CD8-positive, alpha-beta memory T cell (primary cell): ENCODE measurements around the gene NXPH3. TPM values are rescaled to one million over a fixed set of nuclear protein-coding genes. Genes with fewer than 3 reads are reported as not detected.
"Not testable (repeated sequence)": the region's sequence is repeated elsewhere in the genome, so short reads cannot be mapped to it uniquely, and the experiment has no call there.

Experiments used
- CTCF ChIA-PET: fragments of 350-600 bp; sonication (Branson Sonifier 250); formaldehyde crosslinking; loops from one replicate; lab custom pipeline; 2021; ENCODE audit warnings: antibody characterized with exemption; lab: Charles Lee
- POLR2A ChIA-PET: fragments of 350-600 bp; sonication (Branson Sonifier 250); formaldehyde crosslinking; loops from one replicate; lab custom pipeline; 2021; ENCODE audit warnings: antibody characterized with exemption; lab: Charles Lee
- DNase-seq, 5 donors: peaks; one replicate each; pipeline versions ENCODE4 v3.0.0 to v3.0.0-alpha.2; 2020 to 2022; ENCODE audit warnings: mixed read lengths in 1 of 5
- H3K27ac ChIP-seq: one replicate; pipeline ENCODE4 v1.7.0; 2013; ENCODE audit warnings: low read depth, mild to moderate bottlenecking, low read length, moderate library complexity
- H3K27me3 ChIP-seq: 2 replicates; pipeline ENCODE4 v1.7.0; 2013; ENCODE audit warnings: low read length, mild to moderate bottlenecking; ENCODE audit not compliant: insufficient read depth, poor library complexity, severe bottlenecking
- H3K36me3 ChIP-seq: 2 replicates; pipeline ENCODE4 v1.7.0; 2013; ENCODE audit warnings: mild to moderate bottlenecking, low read length, moderate library complexity; ENCODE audit not compliant: insufficient read depth
- H3K4me1 ChIP-seq: 2 replicates; pipeline ENCODE4 v1.7.0; 2013; ENCODE audit warnings: mild to moderate bottlenecking, low read length, moderate library complexity; ENCODE audit not compliant: insufficient read depth
- H3K4me3 ChIP-seq: 2 replicates; pipeline ENCODE4 v1.7.0; 2013; ENCODE audit warnings: mild to moderate bottlenecking, low read length
- H3K9me3 ChIP-seq: 2 replicates; pipeline ENCODE4 v1.7.0; 2013; ENCODE audit warnings: mild to moderate bottlenecking, low read length
- H3K27ac Mint-ChIP-seq, 8 donors: one replicate each; pipeline ENCODE4 v1.8.0; 2020 to 2021; ENCODE audit warnings: mixed read lengths in 8 of 8, mild to moderate bottlenecking in 6 of 8, inconsistent platforms in 3 of 8, moderate library complexity in 3 of 8
- H3K27me3 Mint-ChIP-seq, 2 donors: one replicate each; pipeline ENCODE4 v1.8.0; 2020 to 2021; ENCODE audit warnings: mixed read lengths in 2 of 2, mild to moderate bottlenecking in 1 of 2, moderate library complexity in 1 of 2
- H3K36me3 Mint-ChIP-seq, 3 donors: one replicate each; pipeline ENCODE4 v1.8.0; 2020 to 2021; ENCODE audit warnings: mixed read lengths in 3 of 3, inconsistent platforms in 1 of 3, mild to moderate bottlenecking in 1 of 3
- H3K4me1 Mint-ChIP-seq, 3 donors: one replicate each; pipeline ENCODE4 v1.8.0; 2020 to 2021; ENCODE audit warnings: mixed read lengths in 3 of 3, inconsistent platforms in 1 of 3, mild to moderate bottlenecking in 1 of 3
- H3K4me3 Mint-ChIP-seq, 7 donors: one replicate each; pipeline ENCODE4 v1.8.0; 2020 to 2021; ENCODE audit warnings: mixed read lengths in 7 of 7, mild to moderate bottlenecking in 6 of 7, moderate library complexity in 4 of 7, inconsistent platforms in 2 of 7
- H3K9me3 Mint-ChIP-seq, 5 donors: one replicate each; pipeline ENCODE4 v1.8.0; 2020 to 2022; ENCODE audit warnings: mixed read lengths in 5 of 5, mild to moderate bottlenecking in 3 of 5, moderate library complexity in 2 of 5, inconsistent platforms in 1 of 5
- polyA plus RNA-seq: library from polyadenylated mRNA; unstranded; fragments of 300-500 nt; fragmentation: Illumina TruSeq; gene quantifications from one replicate; pipeline ENCODE4 v1.2.3, GENCODE V29; 2021
- total RNA-seq, 2 experiments: library from RNA; stranded (reverse); gene quantifications; one replicate each; pipeline ENCODE4 v1.2.3, GENCODE V29; 2021

Gene NXPH3
- total and polyA plus RNA-seq, 3 experiments from 2014 or later, result 0.31 to 0.44 TPM; not detected in 1

DNA sequence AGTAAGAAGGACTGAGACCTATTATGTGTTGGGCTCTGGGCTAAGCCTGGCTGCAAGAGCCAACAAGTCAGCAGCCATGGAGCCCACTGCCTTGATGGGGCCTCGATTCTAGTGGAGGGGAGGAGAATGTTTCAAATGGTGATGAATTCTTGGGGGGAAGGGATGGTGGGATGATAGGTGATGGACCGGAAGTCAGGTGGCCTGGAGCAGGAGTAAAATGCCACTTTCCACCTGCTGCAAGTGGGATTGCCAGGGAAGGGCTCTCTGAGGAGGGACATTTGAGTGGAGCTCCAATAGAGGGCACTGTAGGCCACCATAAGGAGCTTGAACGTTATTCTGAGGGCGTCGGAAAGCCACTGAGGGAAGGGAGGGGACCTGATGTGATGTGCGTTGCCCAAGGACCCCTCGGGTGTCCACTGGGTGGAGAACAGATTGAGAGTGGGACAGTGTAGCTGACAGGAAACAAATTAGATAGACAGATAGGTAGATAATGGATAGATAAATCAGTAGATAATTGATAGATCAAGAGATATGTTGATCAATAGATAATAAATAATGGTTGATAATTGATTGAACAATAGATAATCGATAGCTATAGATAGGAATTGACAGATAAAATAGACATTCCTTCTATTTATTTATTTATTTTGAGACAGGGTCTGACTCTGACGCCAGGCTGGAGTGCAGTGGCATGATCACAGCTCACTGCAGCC is 18.2 kb upstream of the NXPH3 start:
- Mint-ChIP-seq H3K27ac (peak overlapping the region in 1 of 8 donors; percentile 1), H3K4me1 (peaks cover 5 to 10% (median 10%) of the 10 kb centered on the region in 3 donors), H3K4me3 (no peak overlapping the region), H3K36me3 (no peaks in the 10 kb centered on the region), H3K27me3 (peaks cover 1 to 9% of the 10 kb centered on the region in 2 donors), H3K9me3 (no peaks in the 10 kb centered on the region)
- H3K36me3 ChIP-seq, result no peaks in the 10 kb centered on the region
- ChIA-PET CTCF (interaction anchor here (0.7 to 4.3 kb wide), 19 partner anchors 8 to 440 kb away, joined by 3 to 85 read pairs (median 6); partner anchors contain the start of genes DLX3 and NGFR), POLR2A (no interaction called here)
- H3K4me3 ChIP-seq, result no peak overlapping the region
- peak in 1 of 5 donors; percentile 20 for DNase-seq
- H3K27me3 ChIP-seq, result no peaks in the 10 kb centered on the region
- H3K4me1 ChIP-seq, result peaks cover 14% of the 10 kb centered on the region
- no peaks in the 10 kb centered on the region for H3K9me3 ChIP-seq
- H3K27ac ChIP-seq, result no peak overlapping the region

DNA sequence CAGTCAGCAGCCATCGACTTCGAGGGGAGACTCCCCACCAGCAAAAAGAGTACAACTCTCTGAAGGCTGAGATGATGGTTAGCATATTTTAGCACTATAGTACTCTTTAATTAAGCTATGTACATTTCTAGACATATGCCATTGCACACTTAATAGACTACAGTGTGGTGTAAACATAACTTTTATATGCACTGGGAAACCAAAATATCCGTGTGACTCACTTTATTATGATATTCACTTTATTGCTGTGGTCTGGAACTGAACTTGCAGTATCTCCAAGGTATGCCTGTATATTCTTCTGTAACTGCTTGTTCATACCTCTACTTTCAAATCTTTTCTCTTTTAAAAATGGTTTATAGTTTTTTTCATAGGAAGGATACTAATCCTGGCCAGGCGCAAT is 11.0 kb upstream of the NXPH3 start:
- Mint-ChIP-seq H3K27me3 (peaks cover 13% of the 10 kb centered on the region in 2 donors), H3K36me3 (no peaks in the 10 kb centered on the region), H3K4me1 (peaks cover 10 to 17% (median 11%) of the 10 kb centered on the region in 3 donors), H3K9me3 (no peaks in the 10 kb centered on the region), H3K27ac (no peak overlapping the region), H3K4me3 (no peak overlapping the region)
- CTCF ChIA-PET, result interaction anchor here (1.7 to 7.1 kb wide), 3 partner anchors 9 to 433 kb away, joined by 6 to 49 read pairs (median 13); no protein-coding TSS in a partner anchor
- Histone ChIP-seq H3K36me3 (no peaks in the 10 kb centered on the region), H3K9me3 (no peaks in the 10 kb centered on the region), H3K27me3 (no peaks in the 10 kb centered on the region), H3K27ac (no peak overlapping the region), H3K4me3 (no peak overlapping the region), H3K4me1 (peaks cover 7% of the 10 kb centered on the region)
- POLR2A ChIA-PET, result interaction anchor here (0.6 kb wide), 1 partner anchor 20 kb away, joined by 6 read pairs; no protein-coding TSS in a partner anchor
- no peak for DNase-seq

DNA sequence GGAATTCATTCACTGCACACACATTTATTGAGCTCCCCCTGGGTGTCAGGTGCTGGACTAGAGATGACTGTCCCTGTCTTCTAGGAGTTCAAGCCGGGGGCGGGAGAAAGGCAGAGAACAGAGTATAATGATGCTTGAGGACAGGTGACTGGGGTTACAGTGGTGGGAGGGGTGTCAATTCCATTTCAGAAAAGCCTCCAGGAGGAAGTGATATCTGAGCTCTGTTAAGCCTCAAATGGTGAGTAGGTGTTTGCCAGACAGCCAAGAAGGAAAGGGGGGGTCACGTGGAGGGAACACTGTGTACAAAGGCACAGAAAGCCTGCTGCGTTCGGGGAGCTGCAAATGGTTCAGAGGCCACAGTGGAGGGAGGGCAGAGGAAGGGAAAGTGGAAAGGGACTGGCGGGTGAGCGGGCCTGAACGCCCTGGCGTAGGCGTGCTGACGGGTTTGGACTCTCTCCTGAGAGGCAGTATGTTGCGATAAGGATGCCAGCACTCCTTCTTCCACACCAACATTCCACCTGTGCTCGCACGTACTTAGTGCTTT is 9.7 kb upstream of the NXPH3 start:
- no peak overlapping the region for H3K4me3 Mint-ChIP-seq
- no peaks in the 10 kb centered on the region for H3K9me3 Mint-ChIP-seq
- ChIA-PET POLR2A (no interaction called here), CTCF (interaction anchor here (0.9 to 7.1 kb wide), 5 partner anchors 8 to 432 kb away, joined by 3 to 49 read pairs (median 6); no protein-coding TSS in a partner anchor)
- H3K27me3 ChIP-seq, result no peaks in the 10 kb centered on the region
- no peaks in the 10 kb centered on the region for H3K9me3 ChIP-seq
- DNase-seq, result no peak
- H3K4me1 Mint-ChIP-seq, result peaks cover 13 to 21% (median 17%) of the 10 kb centered on the region in 3 donors
- H3K36me3 ChIP-seq, result no peaks in the 10 kb centered on the region
- H3K27me3 Mint-ChIP-seq, result peaks cover 15 to 16% of the 10 kb centered on the region in 2 donors
- H3K4me1 ChIP-seq, result peaks cover 16% of the 10 kb centered on the region
- peak overlapping the region in 2 of 8 donors; percentile 3 to 67 for H3K27ac Mint-ChIP-seq
- no peak overlapping the region for H3K4me3 ChIP-seq
- no peak overlapping the region for H3K27ac ChIP-seq
- H3K36me3 Mint-ChIP-seq, result no peaks in the 10 kb centered on the region

DNA sequence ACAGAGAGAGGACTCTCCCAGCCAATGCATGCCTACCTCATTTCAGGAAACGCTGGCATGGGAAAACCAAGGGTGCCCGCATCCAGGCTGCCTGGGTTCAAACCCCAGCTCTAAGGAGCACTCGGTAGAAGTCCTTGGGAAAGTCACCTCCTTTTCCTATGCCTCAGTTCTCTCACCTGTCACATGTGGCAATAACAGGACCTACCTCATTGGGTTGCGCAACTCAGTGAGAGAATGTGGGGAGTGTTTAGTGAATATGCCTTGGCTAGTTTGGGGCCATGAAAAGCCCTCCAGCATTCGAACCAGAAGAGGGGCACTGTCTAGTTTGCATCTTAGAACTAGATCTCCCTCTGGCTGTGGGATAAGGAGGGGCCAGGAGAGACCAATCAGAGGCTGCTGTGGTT is 9.0 kb upstream of the NXPH3 start:
- no peak overlapping the region for H3K27ac ChIP-seq
- H3K9me3 ChIP-seq, result no peaks in the 10 kb centered on the region
- no peaks in the 10 kb centered on the region for H3K36me3 Mint-ChIP-seq
- H3K9me3 Mint-ChIP-seq, result no peaks in the 10 kb centered on the region
- peaks cover 13 to 24% (median 17%) of the 10 kb centered on the region in 3 donors for H3K4me1 Mint-ChIP-seq
- peaks cover 16% of the 10 kb centered on the region for H3K4me1 ChIP-seq
- H3K27ac Mint-ChIP-seq, result no peak overlapping the region
- peaks cover 15 to 18% of the 10 kb centered on the region in 2 donors for H3K27me3 Mint-ChIP-seq
- CTCF ChIA-PET, result interaction anchor here (0.6 to 8.8 kb wide), 7 partner anchors 10 to 1423 kb away, joined by 4 to 169 read pairs (median 9); no protein-coding TSS in a partner anchor
- peak overlapping the region in 2 of 7 donors; percentile 49 to 65 for H3K4me3 Mint-ChIP-seq
- no peak overlapping the region for H3K4me3 ChIP-seq
- POLR2A ChIA-PET, result no interaction called here
- no peak for DNase-seq
- no peaks in the 10 kb centered on the region for H3K27me3 ChIP-seq
- no peaks in the 10 kb centered on the region for H3K36me3 ChIP-seq

DNA sequence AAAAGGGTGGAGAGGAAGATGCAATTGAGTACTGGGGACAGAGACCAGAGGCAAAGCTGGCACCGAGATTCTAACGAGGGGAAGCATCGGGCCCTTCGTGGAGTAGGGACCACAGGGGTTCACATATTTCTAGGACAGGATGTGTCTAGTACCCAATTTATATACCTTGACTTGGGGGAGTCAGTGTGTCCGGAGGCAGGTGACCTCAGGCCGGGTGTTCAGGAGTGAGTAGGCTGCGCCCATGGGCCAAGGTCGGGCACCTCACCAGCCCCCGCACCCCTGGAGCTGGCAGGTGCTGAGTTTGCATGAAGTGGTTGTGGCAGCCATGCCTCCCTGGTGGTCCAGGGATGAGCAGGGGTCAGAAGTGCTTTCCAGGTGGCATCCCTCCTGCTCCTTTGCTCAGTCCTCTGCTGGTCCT is 8.6 kb upstream of the NXPH3 start:
- no peak overlapping the region for H3K27ac ChIP-seq
- Mint-ChIP-seq H3K36me3 (no peaks in the 10 kb centered on the region), H3K27ac (no peak overlapping the region), H3K9me3 (no peaks in the 10 kb centered on the region), H3K4me3 (peak overlapping the region in 2 of 7 donors; percentile 49 to 65), H3K27me3 (peaks cover 17 to 18% of the 10 kb centered on the region in 2 donors), H3K4me1 (peaks cover 13 to 24% (median 17%) of the 10 kb centered on the region in 3 donors)
- no peak for DNase-seq
- ChIA-PET CTCF (interaction anchor here (0.6 to 8.8 kb wide), 12 partner anchors 11 to 1424 kb away, joined by 3 to 169 read pairs (median 4); no protein-coding TSS in a partner anchor), POLR2A (interaction anchor here (0.5 kb wide), 1 partner anchor 300 kb away, joined by 5 read pairs; no protein-coding TSS in a partner anchor)
- no peaks in the 10 kb centered on the region for H3K27me3 ChIP-seq
- no peaks in the 10 kb centered on the region for H3K9me3 ChIP-seq
- H3K36me3 ChIP-seq, result no peaks in the 10 kb centered on the region
- no peak overlapping the region for H3K4me3 ChIP-seq
- peaks cover 16% of the 10 kb centered on the region for H3K4me1 ChIP-seq

DNA sequence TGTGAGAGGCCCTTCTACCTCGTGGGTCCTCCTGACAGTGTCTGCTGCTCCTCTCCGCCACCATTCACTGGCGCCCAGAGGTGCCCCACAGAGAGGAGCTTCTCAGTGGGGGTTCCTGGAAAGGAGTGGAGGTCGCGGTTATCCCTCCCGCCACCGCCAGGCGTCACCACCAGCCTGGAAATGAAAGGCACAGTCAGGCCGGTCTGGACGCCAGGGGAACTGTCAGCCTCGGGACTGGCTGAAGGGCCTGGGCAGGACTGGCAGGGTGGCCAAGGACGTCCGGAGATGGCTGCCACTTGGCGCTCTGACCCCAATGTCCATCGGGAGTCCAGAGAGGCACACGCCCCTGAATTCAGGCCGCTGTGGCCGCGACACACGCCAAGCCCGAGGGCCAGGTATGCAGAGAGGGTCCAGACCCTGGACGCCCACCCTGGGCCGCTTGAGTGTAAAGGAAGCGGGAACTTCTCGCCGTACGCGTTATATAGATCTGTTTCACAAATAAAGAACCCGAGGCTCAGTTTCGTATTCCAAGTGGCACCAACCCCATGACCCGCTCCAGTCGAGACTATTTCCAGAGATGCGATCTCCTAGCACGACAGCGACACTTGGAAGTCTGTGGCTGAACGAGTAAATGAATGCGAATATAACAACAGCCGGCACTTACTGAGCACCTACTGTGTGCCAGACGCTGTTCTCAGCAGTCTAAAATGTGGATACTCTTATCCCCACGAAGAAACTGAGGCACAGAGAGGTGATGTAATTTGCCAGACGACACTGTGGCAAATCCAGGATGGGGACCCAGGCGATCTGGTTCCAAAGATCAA is 7.6 kb upstream of the NXPH3 start:
- no peaks in the 10 kb centered on the region for H3K36me3 Mint-ChIP-seq
- no peaks in the 10 kb centered on the region for H3K36me3 ChIP-seq
- peak; percentile 69 to 84 (median 75) for DNase-seq
- peak overlapping the region in 4 of 8 donors; percentile 11 to 50 (median 32) for H3K27ac Mint-ChIP-seq
- H3K4me1 Mint-ChIP-seq, result peaks cover 13 to 24% (median 17%) of the 10 kb centered on the region in 3 donors
- H3K9me3 ChIP-seq, result no peaks in the 10 kb centered on the region
- CTCF ChIA-PET, result interaction anchor here (0.7 to 8.8 kb wide), 12 partner anchors 12 to 526 kb away, joined by 3 to 169 read pairs (median 4); no protein-coding TSS in a partner anchor
- H3K9me3 Mint-ChIP-seq, result no peaks in the 10 kb centered on the region
- POLR2A ChIA-PET, result interaction anchor here (0.5 to 0.8 kb wide), 3 partner anchors 128 to 301 kb away, joined by 3 to 7 read pairs (median 5); no protein-coding TSS in a partner anchor
- peaks cover 16% of the 10 kb centered on the region for H3K4me1 ChIP-seq
- no peaks in the 10 kb centered on the region for H3K27me3 ChIP-seq
- H3K4me3 Mint-ChIP-seq, result peak overlapping the region; percentile 48 to 79 (median 66)
- no peak overlapping the region for H3K27ac ChIP-seq
- peak overlapping the region; percentile 59 for H3K4me3 ChIP-seq
- H3K27me3 Mint-ChIP-seq, result peaks cover 18 to 23% of the 10 kb centered on the region in 2 donors

DNA sequence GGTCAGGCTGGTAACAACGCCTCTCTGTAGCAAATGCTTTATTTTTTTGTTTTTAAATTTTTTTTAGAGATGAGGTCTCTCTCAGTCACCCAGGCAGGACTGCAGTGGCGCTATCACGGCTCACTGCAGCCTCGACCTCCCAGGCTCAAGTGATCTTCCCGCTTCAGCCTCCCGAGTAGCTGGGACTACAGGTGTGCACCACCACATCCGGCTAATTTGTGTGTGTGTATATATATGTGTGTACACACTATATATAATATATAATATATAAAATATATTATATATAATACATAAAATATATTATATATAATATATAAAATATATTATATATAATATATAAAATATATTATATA is 7.0 kb upstream of the NXPH3 start:
- H3K9me3 Mint-ChIP-seq, H3K9me3 ChIP-seq, H3K36me3 Mint-ChIP-seq, H3K27me3 ChIP-seq, POLR2A ChIA-PET, H3K36me3 ChIP-seq, DNase-seq, H3K4me3 ChIP-seq, H3K27ac ChIP-seq: not testable (repeated sequence)
- Mint-ChIP-seq H3K4me3 (peak overlapping the region in 1 of 7 donors; percentile 66), H3K27ac (peak overlapping the region in 1 of 8 donors; percentile 50), H3K4me1 (peaks cover 13 to 24% (median 17%) of the 10 kb centered on the region in 3 donors), H3K27me3 (peaks cover 24 to 29% of the 10 kb centered on the region in 2 donors)
- CTCF ChIA-PET, result interaction anchor here (1.3 to 8.8 kb wide), 7 partner anchors 124 to 429 kb away, joined by 4 to 169 read pairs (median 18); partner anchors contain the start of genes FAM117A, KAT7 and SLC35B1
- peaks cover 16% of the 10 kb centered on the region for H3K4me1 ChIP-seq
